ENCODE results near the gene EXOC6B. TPM values are rescaled to one million over a fixed set of nuclear protein-coding genes. Genes with fewer than 3 reads are reported as not detected.
"Not testable (repeated sequence)": the region's sequence is repeated elsewhere in the genome, so short reads cannot be mapped to it uniquely, and the experiment has no call there.

The EXOC6B gene
- total RNA-seq, 1 experiment from 2014 or later, result 11.7 TPM

GRCh38 chr2:72576459-72576858 lies 249.4 kb downstream of the EXOC6B start:
- DNase-seq, result no peak
- no peaks in the 10 kb centered on the region for H3K27me3 ChIP-seq
- H3K9me3 ChIP-seq, result no peaks in the 10 kb centered on the region
- no peaks in the 10 kb centered on the region for H3K36me3 ChIP-seq
- H3K4me3 ChIP-seq, result no peak overlapping the region

- DNase-seq, result no peak
- no peaks in the 10 kb centered on the region for H3K27me3 ChIP-seq
- no peaks in the 10 kb centered on the region for H3K9me3 ChIP-seq
- H3K4me3 ChIP-seq, result no peak overlapping the region
- no peaks in the 10 kb centered on the region for H3K36me3 ChIP-seq
These were observed 250.9 kb downstream of the EXOC6B start for GRCh38 chr2:72574886-72575285.

GRCh38 chr2:72573232-72573631 lies 252.6 kb downstream of the EXOC6B start:
- Histone ChIP-seq H3K4me3 (no peak overlapping the region), H3K27me3 (no peaks in the 10 kb centered on the region), H3K36me3 (no peaks in the 10 kb centered on the region), H3K9me3 (no peaks in the 10 kb centered on the region)
- no peak for DNase-seq

- Histone ChIP-seq H3K27me3 (no peaks in the 10 kb centered on the region), H3K9me3 (no peaks in the 10 kb centered on the region), H3K36me3 (no peaks in the 10 kb centered on the region), H3K4me3 (no peak overlapping the region)
- no peak for DNase-seq
These were observed 253.3 kb downstream of the EXOC6B start for GRCh38 chr2:72572501-72572900.

GRCh38 chr2:72570413-72570812 lies 255.4 kb downstream of the EXOC6B start:
- Histone ChIP-seq H3K27me3 (no peaks in the 10 kb centered on the region), H3K36me3 (no peaks in the 10 kb centered on the region), H3K9me3 (no peaks in the 10 kb centered on the region), H3K4me3 (no peak overlapping the region)
- no peak for DNase-seq

- Histone ChIP-seq H3K36me3 (no peaks in the 10 kb centered on the region), H3K4me3 (no peak overlapping the region), H3K9me3 (no peaks in the 10 kb centered on the region), H3K27me3 (no peaks in the 10 kb centered on the region)
- DNase-seq, result no peak
These were observed 263.2 kb downstream of the EXOC6B start for GRCh38 chr2:72562451-72563153.

- H3K4me3 ChIP-seq, result no peak overlapping the region
- no peaks in the 10 kb centered on the region for H3K9me3 ChIP-seq
- H3K27me3 ChIP-seq, result no peaks in the 10 kb centered on the region
- DNase-seq, result no peak
- H3K36me3 ChIP-seq, result no peaks in the 10 kb centered on the region
These were observed 264.1 kb downstream of the EXOC6B start for GRCh38 chr2:72561621-72562318.

DNA sequence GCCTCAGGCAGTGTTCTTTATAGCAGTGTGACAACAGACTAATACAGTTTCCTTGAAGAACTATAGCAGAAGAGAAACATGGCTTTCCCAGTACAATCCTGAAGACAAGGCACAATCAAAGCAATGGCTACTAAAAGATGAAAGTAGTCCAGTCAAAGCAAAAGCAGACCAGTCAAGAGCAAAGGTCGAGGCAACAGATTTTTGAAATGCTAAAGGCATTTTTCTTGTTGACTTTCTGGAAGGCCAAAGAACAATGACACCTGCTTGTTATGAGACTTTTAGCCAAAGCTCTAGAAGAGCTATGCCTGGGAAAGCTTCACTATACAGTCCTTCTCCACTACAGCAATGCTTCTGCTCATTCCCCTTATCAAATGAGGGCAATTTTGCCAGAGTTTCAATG lies 269.9 kb downstream of the EXOC6B start:
- no peak overlapping the region for H3K4me3 ChIP-seq
- H3K36me3 ChIP-seq, result no peaks in the 10 kb centered on the region
- no peaks in the 10 kb centered on the region for H3K9me3 ChIP-seq
- no peaks in the 10 kb centered on the region for H3K27me3 ChIP-seq
- DNase-seq, result no peak

DNA sequence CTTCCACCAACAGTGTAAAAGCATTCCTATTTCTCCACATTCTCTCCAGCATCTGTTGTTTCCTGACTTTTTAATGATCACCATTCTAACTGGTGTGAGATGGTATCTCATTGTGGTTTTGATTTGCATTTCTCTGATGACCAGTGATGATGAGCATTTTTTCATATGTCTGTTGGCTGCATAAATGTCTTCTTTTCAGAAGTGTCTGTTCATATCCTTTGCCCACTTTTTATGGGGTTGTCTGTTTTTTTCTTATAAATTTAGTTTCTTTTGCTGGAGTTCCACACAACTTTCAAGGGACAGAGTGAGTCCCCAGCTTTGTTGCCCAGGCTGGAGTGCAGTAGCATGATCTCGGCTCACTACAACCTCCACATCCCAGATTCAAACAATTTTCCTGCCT lies 270.5 kb downstream of the EXOC6B start:
- not testable (repeated sequence) for DNase-seq, H3K9me3 ChIP-seq

GRCh38 chr2:72554910-72555309 lies 270.9 kb downstream of the EXOC6B start:
- DNase-seq, H3K36me3 ChIP-seq: not testable (repeated sequence)

More for the DNA sequence above, 270.5 kb downstream of the EXOC6B start:
- H3K4me3 ChIP-seq, H3K36me3 ChIP-seq, H3K27me3 ChIP-seq: not testable (repeated sequence)

GRCh38 chr2:72554381-72554780 lies 271.5 kb downstream of the EXOC6B start:
- H3K27me3 ChIP-seq, result no peaks in the 10 kb centered on the region
- H3K9me3 ChIP-seq, result no peaks in the 10 kb centered on the region
- no peak overlapping the region for H3K4me3 ChIP-seq
- no peak for DNase-seq
- no peaks in the 10 kb centered on the region for H3K36me3 ChIP-seq

More at GRCh38 chr2:72554910-72555309, 270.9 kb downstream of the EXOC6B start:
- H3K9me3 ChIP-seq, H3K27me3 ChIP-seq, H3K4me3 ChIP-seq: not testable (repeated sequence)

DNA sequence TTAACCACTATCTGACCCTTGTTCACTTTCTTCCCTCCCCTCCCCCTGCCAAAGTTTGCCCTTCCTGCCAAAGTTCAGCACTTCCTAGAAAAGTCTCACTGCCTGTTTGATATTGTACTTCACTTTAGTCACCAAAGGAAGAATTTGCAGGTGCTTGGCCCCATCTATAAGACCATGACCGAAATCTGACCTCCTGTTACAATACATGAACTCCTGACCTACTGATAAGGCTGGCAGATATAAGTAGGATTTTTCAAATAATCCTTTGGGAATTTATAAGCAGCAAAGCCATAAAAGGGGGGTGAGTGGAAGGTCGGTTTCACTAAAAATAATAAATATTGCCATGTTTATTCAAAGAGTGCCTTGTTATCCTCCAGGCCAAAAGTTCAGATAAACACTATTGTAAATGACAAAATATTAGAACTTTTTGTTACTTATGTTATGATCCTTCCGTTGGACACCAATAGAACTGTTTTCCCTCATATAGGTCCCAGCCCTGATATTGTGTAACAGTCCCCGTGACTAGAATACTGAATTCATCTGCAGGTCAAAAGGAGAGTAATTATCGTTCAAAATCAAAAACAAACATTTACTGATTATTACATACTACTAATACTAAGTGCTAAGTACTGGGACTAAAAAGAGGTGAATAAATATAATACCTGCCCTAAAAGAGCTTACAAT lies 277.6 kb downstream of the EXOC6B start:
- Histone ChIP-seq H3K9me3 (no peaks in the 10 kb centered on the region), H3K36me3 (no peaks in the 10 kb centered on the region), H3K4me3 (no peak overlapping the region), H3K27me3 (no peaks in the 10 kb centered on the region)
- DNase-seq, result no peak

- Histone ChIP-seq H3K9me3 (no peaks in the 10 kb centered on the region), H3K27me3 (no peaks in the 10 kb centered on the region)
These were observed 280.0 kb downstream of the EXOC6B start for GRCh38 chr2:72545790-72546189.

DNA sequence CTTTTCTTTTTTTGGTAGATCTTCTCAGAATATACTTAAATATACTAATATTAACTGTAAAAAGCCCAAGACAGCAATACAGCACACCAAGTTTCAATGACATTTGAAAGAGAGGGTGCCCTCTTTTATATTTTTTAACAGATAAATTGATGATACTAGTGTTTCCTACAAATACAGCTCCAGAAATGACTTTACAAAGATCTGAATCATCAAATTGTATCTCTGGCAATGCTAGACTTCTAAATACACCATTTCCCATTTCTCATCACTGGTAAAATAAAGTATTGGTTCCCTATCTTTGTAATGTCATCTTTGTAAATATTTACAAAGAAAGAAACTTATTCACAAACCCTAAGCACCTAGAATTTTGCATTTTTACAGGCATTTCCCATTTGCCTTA lies 281.3 kb downstream of the EXOC6B start:
- Histone ChIP-seq H3K9me3 (no peaks in the 10 kb centered on the region), H3K4me3 (no peak overlapping the region)
- DNase-seq, result no peak

More at GRCh38 chr2:72545790-72546189, 280.0 kb downstream of the EXOC6B start:
- Histone ChIP-seq H3K36me3 (no peaks in the 10 kb centered on the region), H3K4me3 (no peak overlapping the region)
- no peak for DNase-seq

DNA sequence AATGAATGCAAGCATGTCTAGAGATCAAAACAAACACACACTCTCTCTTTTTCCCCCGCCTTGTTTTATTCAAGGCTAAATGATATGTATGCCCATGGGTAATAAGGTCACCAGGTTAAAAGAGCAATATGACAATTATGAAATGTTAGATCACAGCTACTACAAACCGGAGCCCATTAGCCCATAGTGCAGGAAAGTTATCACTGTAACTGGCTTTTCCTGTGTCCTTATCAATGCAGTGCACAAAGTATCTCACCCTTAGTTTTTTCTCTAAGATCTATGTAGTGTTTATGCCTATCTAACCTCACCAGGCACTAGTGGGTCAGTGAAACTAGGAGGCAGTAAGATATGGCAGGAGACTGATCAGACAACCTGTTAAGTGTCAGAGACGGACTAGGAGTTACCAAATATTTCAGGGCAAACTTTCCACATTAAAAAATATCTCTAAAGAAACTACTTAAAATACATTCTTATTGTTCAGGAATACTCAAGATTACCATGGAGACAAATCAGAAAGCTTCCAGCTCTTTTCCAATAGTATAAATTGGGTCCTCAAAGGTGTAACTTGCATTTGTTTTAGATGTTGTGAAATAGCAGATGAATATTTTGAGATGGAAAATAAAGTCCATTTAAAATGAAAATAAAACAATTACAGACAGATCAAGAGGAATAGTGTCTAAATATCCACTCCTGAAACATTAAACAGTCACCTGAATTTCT lies 282.2 kb downstream of the EXOC6B start:
- DNase-seq, result no peak
- no peaks in the 10 kb centered on the region for H3K9me3 ChIP-seq
- H3K36me3 ChIP-seq, result no peaks in the 10 kb centered on the region
- no peaks in the 10 kb centered on the region for H3K27me3 ChIP-seq
- no peak overlapping the region for H3K4me3 ChIP-seq

More for the DNA sequence above, 281.3 kb downstream of the EXOC6B start:
- H3K36me3 ChIP-seq, result no peaks in the 10 kb centered on the region
- no peaks in the 10 kb centered on the region for H3K27me3 ChIP-seq

DNA sequence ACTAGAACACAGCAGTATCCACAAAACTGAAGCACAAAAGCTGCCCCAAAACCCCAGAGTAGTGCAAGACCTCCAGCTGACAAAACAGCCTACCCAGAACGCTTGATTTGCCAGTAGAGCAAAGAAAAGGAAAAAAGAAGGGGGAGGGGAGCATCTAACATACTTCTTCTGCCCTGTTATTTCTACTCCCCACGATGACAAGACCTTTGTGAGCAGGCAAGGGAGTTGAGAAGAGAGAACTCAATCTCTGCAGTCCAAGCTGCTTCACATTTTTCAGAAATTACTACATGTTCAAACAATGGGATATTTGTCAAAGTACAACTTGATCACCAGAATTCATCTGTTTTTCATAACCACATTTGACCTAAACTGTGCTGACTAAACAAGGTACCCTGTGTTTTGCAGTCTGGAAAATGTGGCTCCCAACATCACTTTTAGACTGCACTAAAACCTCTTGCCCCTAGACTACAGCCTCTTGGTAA lies 286.7 kb downstream of the EXOC6B start:
- H3K27me3 ChIP-seq, result no peaks in the 10 kb centered on the region
- no peaks in the 10 kb centered on the region for H3K36me3 ChIP-seq
- no peaks in the 10 kb centered on the region for H3K9me3 ChIP-seq
- no peak overlapping the region for H3K4me3 ChIP-seq
- DNase-seq, result no peak

DNA sequence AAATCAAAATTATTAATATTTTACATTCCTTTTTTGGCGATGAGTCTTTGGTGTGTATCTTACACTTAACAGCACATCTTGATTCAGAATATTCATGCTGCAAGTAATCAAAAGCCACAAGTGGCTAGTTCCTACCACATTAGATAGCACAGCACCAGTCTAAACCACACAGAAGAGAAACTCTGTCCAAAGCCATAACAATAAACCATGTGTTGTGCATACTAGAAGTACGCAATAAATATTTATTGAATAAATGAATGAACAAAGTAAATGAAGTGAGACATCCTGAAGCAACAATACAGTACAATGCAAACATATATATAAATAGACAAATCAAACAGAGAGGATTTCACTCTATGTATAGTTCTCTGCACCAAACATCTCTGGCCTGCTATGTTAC lies 287.3 kb downstream of the EXOC6B start:
- Histone ChIP-seq H3K4me3 (no peak overlapping the region), H3K36me3 (no peaks in the 10 kb centered on the region), H3K9me3 (no peaks in the 10 kb centered on the region), H3K27me3 (no peaks in the 10 kb centered on the region)
- no peak for DNase-seq
